ENCODE measurements around the gene C2CD4C.
A peak's percentile ranks its signal among the peaks of the same experiment; 100 is the strongest.
"Not testable (repeated sequence)": the region's sequence is repeated elsewhere in the genome, so short reads cannot be mapped to it uniquely, and the experiment has no call there.

The C2CD4C gene

GRCh38 chr19:418761-419671, 10.1 kb upstream of the C2CD4C start:
- DNase-seq = peak in 5 of 10 donors; percentile 2 to 84 (median 63)
- intact Hi-C loops (cut with DNase I) = no loop called here

GRCh38 chr19:416416-416815, 7.5 kb upstream of the C2CD4C start:
- peak in 4 of 10 donors; percentile 4 to 67 (median 25) for DNase-seq
- intact Hi-C loops (cut with DNase I) = no loop called here

GRCh38 chr19:415292-415691, 6.3 kb upstream of the C2CD4C start:
- DNase-seq = no peak
- intact Hi-C loops (cut with DNase I) = no loop called here

- intact Hi-C loops (cut with DNase I) = no loop called here
These were observed 4.9 kb upstream of the C2CD4C start for GRCh38 chr19:413756-414420.

GRCh38 chr19:412356-413355, 3.7 kb upstream of the C2CD4C start:
- intact Hi-C loops (cut with DNase I) = no loop called here
- DNase-seq = peak in 5 of 10 donors; percentile 5 to 86 (median 62)

More at GRCh38 chr19:413756-414420, 4.9 kb upstream of the C2CD4C start:
- DNase-seq = peak in 4 of 10 donors; percentile 5 to 70 (median 29)

- intact Hi-C loops (cut with DNase I) = no loop called here
- DNase-seq = peak in 6 of 10 donors; percentile 4 to 70 (median 32)
These were observed 2.9 kb upstream of the C2CD4C start for GRCh38 chr19:411723-412355.

GRCh38 chr19:411121-411722, 2.3 kb upstream of the C2CD4C start:
- intact Hi-C loops (cut with DNase I) = not testable (repeated sequence)
- DNase-seq = peak in 6 of 10 donors; percentile 4 to 69 (median 26)

GRCh38 chr19:410243-410781, 1.4 kb upstream of the C2CD4C start:
- intact Hi-C loops (cut with DNase I) = no loop called here
- peak in 6 of 10 donors; percentile 6 to 84 (median 39) for DNase-seq

- peak in 5 of 10 donors; percentile 7 to 81 (median 70) for DNase-seq
- intact Hi-C loops (cut with DNase I) = no loop called here
These were observed 732 bp upstream of the C2CD4C start for GRCh38 chr19:409516-410242.

- peak in 5 of 10 donors; percentile 8 to 86 (median 73) for DNase-seq
- intact Hi-C loops (cut with DNase I) = no loop called here
These were observed 476 bp downstream of the C2CD4C start for GRCh38 chr19:408441-408901.

- intact Hi-C loops (cut with DNase I) = no loop called here
- peak in 5 of 10 donors; percentile 6 to 82 (median 71) for DNase-seq
These were observed 1.2 kb downstream of the C2CD4C start for GRCh38 chr19:407511-408440.

- DNase-seq = peak in 5 of 10 donors; percentile 6 to 83 (median 64)
- intact Hi-C loops (cut with DNase I) = no loop called here
These were observed 1.9 kb downstream of the C2CD4C start for GRCh38 chr19:406971-407510.

- intact Hi-C loops (cut with DNase I) = no loop called here
- DNase-seq = peak in 5 of 10 donors; percentile 6 to 83 (median 71)
These were observed 2.7 kb downstream of the C2CD4C start for GRCh38 chr19:406135-406781.

GRCh38 chr19:405121-405965, 3.6 kb downstream of the C2CD4C start:
- peak in 5 of 10 donors; percentile 5 to 74 (median 63) for DNase-seq
- intact Hi-C loops (cut with DNase I) = no loop called here
